HG02852 (cell line): Measurements from ENCODE around the gene SLC10A6.
"Not testable (repeated sequence)": the region's sequence is repeated elsewhere in the genome, so short reads cannot be mapped to it uniquely, and the experiment has no call there.

Experiments used
- ATAC-seq: cut with Tn5 transposase; IDR thresholded peaks from one replicate; pipeline ENCODE4 v1.9.1; 2021; ENCODE audit warnings: mild to moderate bottlenecking, moderate library complexity; ENCODE audit not compliant: unreplicated experiment

SLC10A6 gene

GRCh38 chr4:86848732-86849619 is at the start of gene SLC10A6:
SLC10A6 (minus strand) TSS chr4:86849384; CDS start chr4:86849115, 269 bp downstream.
- no peak for ATAC-seq

GRCh38 chr4:86898562-86898961 is 49.4 kb upstream of the SLC10A6 start:
- ATAC-seq: no peak

GRCh38 chr4:86896596-86896995 is 47.4 kb upstream of the SLC10A6 start:
- ATAC-seq: no peak

GRCh38 chr4:86895692-86896488 is 46.7 kb upstream of the SLC10A6 start:
- peak; percentile 57 for ATAC-seq

GRCh38 chr4:86894455-86894854 is 45.3 kb upstream of the SLC10A6 start:
- no peak for ATAC-seq

GRCh38 chr4:86893136-86893535 is 44.0 kb upstream of the SLC10A6 start:
- no peak for ATAC-seq

- ATAC-seq: no peak
These were observed 43.4 kb upstream of the SLC10A6 start for GRCh38 chr4:86892636-86892960.

- peak; percentile 60 for ATAC-seq
These were observed 42.8 kb upstream of the SLC10A6 start, which contains the start of gene C4orf36 for GRCh38 chr4:86891762-86892635. C4orf36 (minus strand) TSS chr4:86892422; CDS start chr4:86891520, 902 bp downstream.

- no peak for ATAC-seq
These were observed 41.6 kb upstream of the SLC10A6 start for GRCh38 chr4:86890790-86891189.

- ATAC-seq: no peak
These were observed 30.5 kb upstream of the SLC10A6 start for GRCh38 chr4:86879641-86880040.

GRCh38 chr4:86878640-86879039 is 29.5 kb upstream of the SLC10A6 start:
- no peak for ATAC-seq

GRCh38 chr4:86876894-86877685 is 27.9 kb upstream of the SLC10A6 start:
- ATAC-seq: no peak

- not testable (repeated sequence) for ATAC-seq
These were observed 26.3 kb upstream of the SLC10A6 start for GRCh38 chr4:86875436-86875835.

- no peak for ATAC-seq
These were observed 23.0 kb upstream of the SLC10A6 start for GRCh38 chr4:86872135-86872534.

- no peak for ATAC-seq
These were observed 21.4 kb upstream of the SLC10A6 start for GRCh38 chr4:86870442-86871069.

- ATAC-seq: no peak
These were observed 8.3 kb upstream of the SLC10A6 start for GRCh38 chr4:86857341-86858052.

GRCh38 chr4:86856896-86857295 is 7.7 kb upstream of the SLC10A6 start:
- ATAC-seq: no peak

GRCh38 chr4:86855572-86855971 is 6.4 kb upstream of the SLC10A6 start:
- ATAC-seq: no peak

- no peak for ATAC-seq
These were observed 4.0 kb upstream of the SLC10A6 start for GRCh38 chr4:86853209-86853608.
